MG63 (cell line): ENCODE data around the gene SP3. TPM values are rescaled to one million over a fixed set of nuclear protein-coding genes. Genes with fewer than 3 reads are reported as not detected.
A peak's percentile ranks its signal among the peaks of the same experiment; 100 is the strongest.

Experiments
- DNase-seq: peaks from one replicate; pipeline ENCODE4 v3.0.0-alpha.2; 2020
- H3K27me3 ChIP-seq: fragments of 250-450 bp; sonication (Bioruptor Pico); 2 replicates; pipeline ENCODE4 v1.5.1; 2020; ENCODE audit warnings: mild to moderate bottlenecking, moderate library complexity
- H3K36me3 ChIP-seq: fragments of 250-450 bp; sonication (Bioruptor Pico); 2 replicates; pipeline ENCODE4 v1.5.1; 2020; ENCODE audit warnings: mild to moderate bottlenecking, moderate library complexity
- H3K4me3 ChIP-seq: fragments of 250-450 bp; sonication (Bioruptor Pico); 2 replicates; pipeline ENCODE4 v1.5.1; 2020; ENCODE audit warnings: mild to moderate bottlenecking, moderate library complexity
- H3K9me3 ChIP-seq: fragments of 250-450 bp; sonication (Bioruptor Pico); 2 replicates; pipeline ENCODE4 v1.5.1; 2020; ENCODE audit warnings: mild to moderate bottlenecking, moderate library complexity
- total RNA-seq: library from RNA; depleted of rRNA; stranded (reverse); fragments of >200 nt; shearing (Covaris generic); gene quantifications from 2 replicates; pipeline ENCODE4 v1.2.3, GENCODE V29; 2014; ENCODE audit warnings: low replicate concordance

The SP3 gene
- total RNA-seq, 1 experiment from 2014 or later: 64.7 TPM

- no peaks in the 10 kb centered on the region for H3K36me3 ChIP-seq
- H3K27me3 ChIP-seq: no peaks in the 10 kb centered on the region
- peak; percentile 90 for DNase-seq
- no peak overlapping the region for H3K4me3 ChIP-seq
- H3K9me3 ChIP-seq: no peaks in the 10 kb centered on the region
Measured at GRCh38 chr2:173982918-173983317, 17.7 kb upstream of the SP3 start.

DNA sequence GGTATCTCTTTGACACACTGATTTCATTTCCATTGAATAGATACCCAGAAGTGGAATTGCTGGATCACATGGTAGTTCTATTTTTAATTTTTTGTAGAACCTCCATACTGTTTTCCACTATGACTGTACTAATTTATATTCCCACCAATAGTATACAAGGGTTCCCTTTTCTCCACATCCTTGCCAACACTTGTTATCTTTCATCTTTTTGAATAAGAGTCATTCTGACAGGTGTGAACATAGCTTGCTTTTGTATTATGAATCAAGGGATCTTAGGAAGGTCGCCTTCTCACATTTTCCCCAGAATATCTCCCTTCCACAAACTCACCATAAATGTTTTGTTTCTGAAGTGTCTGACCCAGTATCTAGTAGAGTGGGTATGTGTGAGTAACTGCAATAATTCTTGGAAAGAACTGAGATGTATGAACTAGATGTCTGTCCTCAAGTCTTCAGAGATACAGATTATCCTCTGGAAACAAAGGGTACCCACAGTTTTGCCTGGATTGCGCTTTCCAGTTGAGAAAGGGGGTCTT lies 17.1 kb upstream of the SP3 start:
- Histone ChIP-seq H3K9me3 (no peaks in the 10 kb centered on the region), H3K36me3 (no peaks in the 10 kb centered on the region), H3K4me3 (no peak overlapping the region), H3K27me3 (no peaks in the 10 kb centered on the region)
- DNase-seq: no peak

- Histone ChIP-seq H3K9me3 (no peaks in the 10 kb centered on the region), H3K36me3 (no peaks in the 10 kb centered on the region)
Measured at GRCh38 chr2:173981520-173981919, 16.3 kb upstream of the SP3 start.

DNA sequence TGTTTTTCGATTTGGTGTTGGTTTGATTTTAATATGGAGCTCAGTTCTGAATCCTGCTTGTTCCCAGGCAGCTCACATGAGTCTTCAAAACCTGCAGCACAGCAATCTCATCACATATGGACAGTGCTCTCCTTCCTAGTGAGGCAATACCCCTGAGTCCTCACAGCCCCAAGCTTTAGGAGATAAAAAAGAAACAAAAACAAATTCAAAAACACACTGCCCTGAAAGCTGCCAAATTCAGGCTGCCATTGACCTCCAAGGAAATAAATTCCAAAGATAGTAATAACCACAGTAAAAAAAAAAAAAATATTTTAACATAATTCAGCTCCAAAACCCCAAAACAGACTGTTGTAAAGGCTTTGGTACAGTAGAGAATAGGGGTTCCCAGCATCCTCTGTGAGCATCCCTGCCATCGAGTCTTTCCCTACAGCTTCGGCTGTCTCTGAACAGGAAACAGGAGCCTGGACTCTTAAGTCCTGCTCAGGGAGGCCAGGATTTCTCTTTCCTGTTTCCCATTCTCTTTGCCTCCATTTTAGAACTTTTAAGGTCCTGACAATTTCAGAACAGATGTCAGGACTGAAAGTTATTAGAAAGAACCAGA lies 14.7 kb upstream of the SP3 start:
- no peaks in the 10 kb centered on the region for H3K36me3 ChIP-seq
- no peaks in the 10 kb centered on the region for H3K9me3 ChIP-seq
- no peaks in the 10 kb centered on the region for H3K27me3 ChIP-seq
- no peak for DNase-seq
- H3K4me3 ChIP-seq: no peak overlapping the region

More at GRCh38 chr2:173981520-173981919, 16.3 kb upstream of the SP3 start:
- DNase-seq: no peak
- H3K4me3 ChIP-seq: no peak overlapping the region
- no peaks in the 10 kb centered on the region for H3K27me3 ChIP-seq

DNA sequence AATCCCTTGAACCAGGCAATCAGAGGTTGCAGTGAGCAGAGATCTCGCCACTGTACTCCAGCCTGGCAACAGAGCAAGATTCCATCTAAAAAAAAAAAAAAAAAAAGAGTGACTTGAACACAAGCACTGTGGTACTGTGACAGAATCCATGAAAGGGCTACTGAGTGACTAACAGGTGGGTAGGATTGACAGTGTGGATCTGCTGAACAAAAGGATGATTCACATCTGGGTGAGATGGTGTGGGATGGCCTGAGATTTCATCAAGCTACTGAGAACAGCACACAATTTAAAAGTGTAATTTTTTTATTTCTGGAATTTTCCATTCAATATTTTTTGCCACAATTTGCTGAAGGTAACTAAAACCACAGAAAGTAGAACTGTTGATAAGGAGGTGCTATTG lies 13.3 kb upstream of the SP3 start:
- Histone ChIP-seq H3K27me3 (no peaks in the 10 kb centered on the region), H3K36me3 (no peaks in the 10 kb centered on the region), H3K9me3 (no peaks in the 10 kb centered on the region), H3K4me3 (no peak overlapping the region)
- no peak for DNase-seq

GRCh38 chr2:173972636-173973035 lies 7.5 kb upstream of the SP3 start:
- H3K9me3 ChIP-seq: no peaks in the 10 kb centered on the region
- H3K4me3 ChIP-seq: no peak overlapping the region
- peak; percentile 42 for DNase-seq
- H3K27me3 ChIP-seq: no peaks in the 10 kb centered on the region
- H3K36me3 ChIP-seq: no peaks in the 10 kb centered on the region

DNA sequence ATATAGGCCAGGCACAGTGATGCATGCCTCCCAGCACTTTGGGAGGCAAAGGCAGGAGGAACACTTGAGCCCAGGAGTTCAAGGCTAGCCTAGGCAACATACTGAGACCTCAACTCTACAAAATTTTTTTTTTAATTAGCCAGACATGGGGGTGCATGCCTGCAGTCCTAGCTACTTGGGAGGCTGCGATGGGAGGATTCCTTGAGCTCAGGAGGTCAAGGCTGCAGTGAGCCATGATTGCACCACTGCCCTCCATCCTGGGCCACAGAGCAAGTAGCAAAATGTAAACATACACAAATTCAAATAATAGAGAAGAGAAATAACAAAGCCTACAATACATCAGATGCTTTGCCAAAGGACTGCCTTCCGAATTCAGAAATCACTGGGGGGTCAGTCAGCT lies 7.0 kb upstream of the SP3 start:
- no peak overlapping the region for H3K4me3 ChIP-seq
- no peaks in the 10 kb centered on the region for H3K36me3 ChIP-seq
- no peaks in the 10 kb centered on the region for H3K9me3 ChIP-seq
- H3K27me3 ChIP-seq: no peaks in the 10 kb centered on the region
- DNase-seq: no peak

- DNase-seq: no peak
- Histone ChIP-seq H3K9me3 (no peaks in the 10 kb centered on the region), H3K36me3 (no peaks in the 10 kb centered on the region), H3K4me3 (no peak overlapping the region), H3K27me3 (no peaks in the 10 kb centered on the region)
Measured at GRCh38 chr2:173970516-173970924, 5.3 kb upstream of the SP3 start.

GRCh38 chr2:173969886-173970285 lies 4.7 kb upstream of the SP3 start:
- H3K36me3 ChIP-seq: no peaks in the 10 kb centered on the region
- H3K27me3 ChIP-seq: no peaks in the 10 kb centered on the region
- no peak for DNase-seq
- no peak overlapping the region for H3K4me3 ChIP-seq
- no peaks in the 10 kb centered on the region for H3K9me3 ChIP-seq

GRCh38 chr2:173968551-173968950 lies 3.4 kb upstream of the SP3 start:
- no peaks in the 10 kb centered on the region for H3K36me3 ChIP-seq
- H3K4me3 ChIP-seq: no peak overlapping the region
- H3K9me3 ChIP-seq: no peaks in the 10 kb centered on the region
- DNase-seq: no peak
- no peaks in the 10 kb centered on the region for H3K27me3 ChIP-seq

DNA sequence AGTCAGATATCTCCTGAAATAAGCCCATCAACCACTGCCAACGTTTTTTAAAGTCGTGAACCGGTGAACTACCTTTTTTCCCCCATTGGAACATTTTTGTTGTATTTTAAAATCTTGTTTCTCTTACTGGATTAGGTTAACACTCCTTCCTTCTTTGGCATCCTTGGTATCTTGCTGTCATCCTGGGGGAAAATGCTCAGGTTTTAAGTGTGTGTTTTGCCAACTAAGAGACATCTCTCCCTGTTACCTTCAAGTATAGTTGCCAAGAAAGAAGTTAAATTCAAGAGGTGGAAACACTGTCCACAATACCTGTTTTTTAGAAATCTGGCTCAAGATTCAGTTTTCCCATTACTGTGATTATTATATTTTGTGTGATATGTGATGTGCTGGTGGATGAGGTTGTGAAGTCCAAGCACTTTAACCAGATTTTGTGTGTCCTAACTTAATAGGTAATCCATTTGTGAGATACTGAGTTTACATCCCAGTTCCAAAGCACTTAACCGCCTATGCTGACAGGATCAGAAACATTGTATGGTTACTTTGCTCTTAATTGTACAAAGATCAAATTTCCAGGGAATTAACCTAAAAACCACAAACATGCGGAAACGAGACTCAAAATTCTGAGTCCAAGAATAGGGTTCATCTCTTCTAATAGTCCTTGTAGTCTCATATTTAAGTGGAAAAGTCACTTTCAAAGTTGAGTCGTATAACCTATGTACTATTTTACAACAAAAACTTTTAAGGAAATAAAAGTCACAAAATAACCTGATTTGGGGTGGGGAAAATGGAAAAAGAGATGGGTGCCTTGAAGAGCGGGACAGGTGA lies 1.3 kb upstream of the SP3 start:
- Histone ChIP-seq H3K9me3 (peaks cover 2% of the 10 kb centered on the region; the same call in 1 of the 2 replicates), H3K27me3 (no peaks in the 10 kb centered on the region), H3K36me3 (peaks cover 16% of the 10 kb centered on the region), H3K4me3 (peak overlapping the region; percentile 60)
- DNase-seq: no peak

DNA sequence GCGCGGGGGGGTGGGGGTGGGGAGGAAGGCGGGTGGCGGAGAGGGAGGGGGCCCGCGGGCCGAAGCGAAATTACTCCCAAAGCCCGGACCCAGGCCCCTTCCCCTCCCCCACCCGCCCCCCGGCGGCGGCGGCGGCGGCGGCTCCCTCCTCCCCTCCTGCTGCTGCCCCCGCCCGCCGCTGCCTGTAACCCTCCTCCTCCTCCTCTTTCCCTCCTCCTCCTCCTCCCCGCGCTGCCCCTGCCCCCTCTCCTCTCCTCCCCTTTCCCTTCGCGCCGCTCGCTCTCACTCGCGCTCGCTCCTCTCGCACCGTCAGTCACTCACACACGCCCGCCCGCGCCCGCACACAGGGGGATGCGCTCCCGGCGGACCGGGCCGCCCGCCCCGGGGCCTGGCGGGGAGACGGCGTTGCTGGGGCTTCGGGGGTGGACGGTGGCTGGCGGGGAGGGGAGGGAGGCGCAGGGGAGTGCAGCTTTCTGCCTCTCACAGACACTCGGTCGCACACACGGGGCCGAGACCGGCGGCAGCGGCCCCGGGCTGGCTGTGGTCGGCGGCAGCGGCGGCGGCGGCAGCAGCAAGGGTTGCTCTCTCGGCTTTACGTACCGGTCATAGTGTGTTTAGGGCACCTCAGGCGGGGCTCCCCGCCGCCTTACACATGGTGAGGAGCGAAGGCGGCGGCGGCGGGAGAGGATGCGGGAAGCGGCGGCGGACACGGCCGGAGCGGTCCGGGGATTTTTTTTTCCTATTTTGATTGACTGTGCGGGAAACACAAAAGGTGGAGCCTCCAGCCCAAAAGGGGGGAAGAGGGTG lies 405 bp downstream of the SP3 start:
- Histone ChIP-seq H3K4me3 (peak overlapping the region; percentile 60), H3K36me3 (peaks cover 30% of the 10 kb centered on the region), H3K9me3 (peaks cover 10% of the 10 kb centered on the region; the same call in 1 of the 2 replicates), H3K27me3 (no peaks in the 10 kb centered on the region)
- DNase-seq: peak; percentile 94

- H3K4me3 ChIP-seq: peak overlapping the region; percentile 60
- peak; percentile 92 for DNase-seq
- no peaks in the 10 kb centered on the region for H3K27me3 ChIP-seq
- H3K9me3 ChIP-seq: peaks cover 10% of the 10 kb centered on the region; the same call in 1 of the 2 replicates
- peaks cover 30% of the 10 kb centered on the region for H3K36me3 ChIP-seq
Measured at GRCh38 chr2:173963817-173964564, 1.2 kb downstream of the SP3 start.

- peaks cover 30% of the 10 kb centered on the region for H3K36me3 ChIP-seq
- peaks cover 10% of the 10 kb centered on the region; the same call in 1 of the 2 replicates for H3K9me3 ChIP-seq
- no peaks in the 10 kb centered on the region for H3K27me3 ChIP-seq
- no peak for DNase-seq
- peak overlapping the region; percentile 60 for H3K4me3 ChIP-seq
Measured at GRCh38 chr2:173963323-173963816, 1.8 kb downstream of the SP3 start.

GRCh38 chr2:173962583-173963110 lies 2.5 kb downstream of the SP3 start:
- no peak for DNase-seq
- no peaks in the 10 kb centered on the region for H3K27me3 ChIP-seq
- peaks cover 33% of the 10 kb centered on the region for H3K36me3 ChIP-seq
- peak overlapping the region; percentile 60 for H3K4me3 ChIP-seq
- peaks cover 10% of the 10 kb centered on the region; the same call in 1 of the 2 replicates for H3K9me3 ChIP-seq

DNA sequence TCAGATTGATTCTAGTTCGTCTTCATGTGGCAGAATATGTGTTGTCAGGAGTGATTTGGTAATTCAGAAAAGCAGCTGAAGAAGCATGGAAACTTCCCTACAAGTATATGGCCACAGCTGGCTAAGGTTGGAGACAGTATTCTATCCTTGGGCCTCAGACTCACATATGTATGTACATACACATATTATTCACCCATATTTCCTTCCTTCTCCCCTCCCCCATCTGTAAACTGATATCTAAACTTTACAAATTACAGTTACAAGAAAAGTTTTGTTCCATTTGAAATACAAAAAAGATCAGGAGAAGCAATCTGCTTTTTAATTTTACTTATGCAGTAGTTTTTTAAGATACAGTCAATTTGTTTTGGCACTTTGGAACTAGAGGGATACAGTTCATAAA lies 3.1 kb downstream of the SP3 start:
- no peak for DNase-seq
- Histone ChIP-seq H3K9me3 (peaks cover 10% of the 10 kb centered on the region; the same call in 1 of the 2 replicates), H3K36me3 (peaks cover 35% of the 10 kb centered on the region), H3K27me3 (no peaks in the 10 kb centered on the region), H3K4me3 (peak overlapping the region; percentile 60)
